Measurements from ENCODE around the gene ASS1. TPM values are rescaled to one million over a fixed set of nuclear protein-coding genes. Genes with fewer than 3 reads are reported as not detected.

The ASS1 gene
- total and polyA plus RNA-seq, 2 of the 13 experiments (the other 11 are each of a cell fraction or from before 2014, with no cell fraction given), result 77.6 to 122 TPM

DNA sequence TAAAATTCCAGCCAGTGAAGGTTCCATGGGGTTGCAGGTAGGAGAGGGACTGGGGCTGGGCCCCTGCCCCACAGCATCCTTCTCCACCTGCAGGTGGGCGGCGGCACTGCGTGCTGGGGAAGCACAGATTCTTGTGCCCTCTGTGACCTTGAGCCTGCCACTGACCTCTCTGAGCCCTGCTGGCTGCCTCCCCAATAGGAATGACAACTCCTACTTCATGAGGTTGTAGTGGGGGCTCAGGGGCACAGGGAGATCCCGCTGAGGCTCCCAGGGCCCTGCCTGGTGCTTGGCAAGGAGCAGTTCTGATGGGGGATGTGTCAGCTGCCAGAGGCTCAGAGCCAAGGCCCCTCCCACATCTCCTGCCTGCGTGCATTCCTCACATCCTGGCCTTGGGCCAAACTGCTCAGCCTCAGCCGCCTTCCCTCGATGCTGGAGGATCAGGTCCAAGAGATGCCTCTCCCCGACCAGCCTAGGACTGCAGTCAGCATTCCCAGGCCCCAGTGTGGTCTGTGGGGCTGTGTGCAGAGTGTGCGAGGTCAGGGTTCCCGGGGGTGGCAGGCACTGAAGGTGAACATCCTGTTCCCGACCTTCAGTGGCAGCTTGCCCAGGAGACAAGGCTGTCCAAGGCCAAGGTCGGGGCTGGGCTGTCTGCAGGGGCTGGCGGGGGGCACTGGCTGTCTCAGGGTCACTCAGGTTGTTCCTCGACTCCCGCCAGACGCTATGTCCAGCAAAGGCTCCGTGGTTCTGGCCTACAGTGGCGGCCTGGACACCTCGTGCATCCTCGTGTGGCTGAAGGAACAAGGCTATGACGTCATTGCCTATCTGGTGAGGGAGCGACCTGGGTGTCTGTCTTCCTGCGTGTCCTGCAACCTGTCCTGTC, 7.0 kb downstream of the ASS1 start (continued):
- TF ChIP-seq, protein P1, sequence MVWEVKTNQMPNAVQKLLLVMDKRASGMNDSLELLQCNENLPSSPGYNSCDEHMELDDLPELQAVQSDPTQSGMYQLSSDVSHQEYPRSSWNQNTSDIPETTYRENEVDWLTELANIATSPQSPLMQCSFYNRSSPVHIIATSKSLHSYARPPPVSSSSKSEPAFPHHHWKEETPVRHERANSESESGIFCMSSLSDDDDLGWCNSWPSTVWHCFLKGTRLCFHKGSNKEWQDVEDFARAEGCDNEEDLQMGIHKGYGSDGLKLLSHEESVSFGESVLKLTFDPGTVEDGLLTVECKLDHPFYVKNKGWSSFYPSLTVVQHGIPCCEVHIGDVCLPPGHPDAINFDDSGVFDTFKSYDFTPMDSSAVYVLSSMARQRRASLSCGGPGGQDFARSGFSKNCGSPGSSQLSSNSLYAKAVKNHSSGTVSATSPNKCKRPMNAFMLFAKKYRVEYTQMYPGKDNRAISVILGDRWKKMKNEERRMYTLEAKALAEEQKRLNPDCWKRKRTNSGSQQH (CRISPR knock-in tag; IDR thresholded peaks at IDR 0.05; ENCODE audit: low read depth), result 0 out of 2 replicates have a peak, but pooled peaks have one; percentile 39
- TF ChIP-seq, protein P2, sequence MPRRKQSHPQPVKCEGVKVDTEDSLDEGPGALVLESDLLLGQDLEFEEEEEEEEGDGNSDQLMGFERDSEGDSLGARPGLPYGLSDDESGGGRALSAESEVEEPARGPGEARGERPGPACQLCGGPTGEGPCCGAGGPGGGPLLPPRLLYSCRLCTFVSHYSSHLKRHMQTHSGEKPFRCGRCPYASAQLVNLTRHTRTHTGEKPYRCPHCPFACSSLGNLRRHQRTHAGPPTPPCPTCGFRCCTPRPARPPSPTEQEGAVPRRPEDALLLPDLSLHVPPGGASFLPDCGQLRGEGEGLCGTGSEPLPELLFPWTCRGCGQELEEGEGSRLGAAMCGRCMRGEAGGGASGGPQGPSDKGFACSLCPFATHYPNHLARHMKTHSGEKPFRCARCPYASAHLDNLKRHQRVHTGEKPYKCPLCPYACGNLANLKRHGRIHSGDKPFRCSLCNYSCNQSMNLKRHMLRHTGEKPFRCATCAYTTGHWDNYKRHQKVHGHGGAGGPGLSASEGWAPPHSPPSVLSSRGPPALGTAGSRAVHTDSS (CRISPR knock-in tag; conservative IDR thresholded peaks at IDR 0.05), result no peak
- no peak for TF ChIP-seq JUN (CRISPR knock-in tag; IDR thresholded peaks at IDR 0.05)
- TF ChIP-seq ZFP62 (CRISPR knock-in tag; IDR thresholded peaks at IDR 0.05), result no peak
- TF ChIP-seq CCAR2 (optimal IDR thresholded peaks at IDR 0.05; ENCODE audit: low read depth, low read length), result no peak
- TF ChIP-seq, protein P3, sequence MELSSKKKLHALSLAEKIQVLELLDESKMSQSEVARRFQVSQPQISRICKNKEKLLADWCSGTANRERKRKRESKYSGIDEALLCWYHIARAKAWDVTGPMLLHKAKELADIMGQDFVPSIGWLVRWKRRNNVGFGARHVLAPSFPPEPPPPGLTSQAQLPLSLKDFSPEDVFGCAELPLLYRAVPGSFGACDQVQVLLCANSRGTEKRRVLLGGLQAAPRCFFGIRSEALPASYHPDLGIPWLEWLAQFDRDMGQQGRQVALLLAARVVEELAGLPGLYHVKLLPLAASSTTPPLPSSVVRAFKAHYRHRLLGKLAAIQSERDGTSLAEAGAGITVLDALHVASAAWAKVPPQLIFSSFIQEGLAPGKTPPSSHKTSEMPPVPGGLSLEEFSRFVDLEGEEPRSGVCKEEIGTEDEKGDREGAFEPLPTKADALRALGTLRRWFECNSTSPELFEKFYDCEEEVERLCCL (CRISPR knock-in tag; IDR thresholded peaks at IDR 0.05; ENCODE audit: borderline replicate concordance), result no peak
- TF ChIP-seq ZMYM4 (CRISPR knock-in tag; IDR thresholded peaks at IDR 0.05), result no peak
- no peak for TF ChIP-seq ZSCAN9 (CRISPR knock-in tag; IDR thresholded peaks at IDR 0.05; ENCODE audit: borderline replicate concordance)
- no peak for TF ChIP-seq CAMTA2 (CRISPR knock-in tag; IDR thresholded peaks at IDR 0.05; ENCODE audit: borderline replicate concordance)
- TF ChIP-seq ADNP (CRISPR knock-in tag; IDR thresholded peaks at IDR 0.05), result no peak
- no peak for TF ChIP-seq ZFP36L2 (CRISPR knock-in tag; IDR thresholded peaks at IDR 0.05)
- TF ChIP-seq, protein P4, sequence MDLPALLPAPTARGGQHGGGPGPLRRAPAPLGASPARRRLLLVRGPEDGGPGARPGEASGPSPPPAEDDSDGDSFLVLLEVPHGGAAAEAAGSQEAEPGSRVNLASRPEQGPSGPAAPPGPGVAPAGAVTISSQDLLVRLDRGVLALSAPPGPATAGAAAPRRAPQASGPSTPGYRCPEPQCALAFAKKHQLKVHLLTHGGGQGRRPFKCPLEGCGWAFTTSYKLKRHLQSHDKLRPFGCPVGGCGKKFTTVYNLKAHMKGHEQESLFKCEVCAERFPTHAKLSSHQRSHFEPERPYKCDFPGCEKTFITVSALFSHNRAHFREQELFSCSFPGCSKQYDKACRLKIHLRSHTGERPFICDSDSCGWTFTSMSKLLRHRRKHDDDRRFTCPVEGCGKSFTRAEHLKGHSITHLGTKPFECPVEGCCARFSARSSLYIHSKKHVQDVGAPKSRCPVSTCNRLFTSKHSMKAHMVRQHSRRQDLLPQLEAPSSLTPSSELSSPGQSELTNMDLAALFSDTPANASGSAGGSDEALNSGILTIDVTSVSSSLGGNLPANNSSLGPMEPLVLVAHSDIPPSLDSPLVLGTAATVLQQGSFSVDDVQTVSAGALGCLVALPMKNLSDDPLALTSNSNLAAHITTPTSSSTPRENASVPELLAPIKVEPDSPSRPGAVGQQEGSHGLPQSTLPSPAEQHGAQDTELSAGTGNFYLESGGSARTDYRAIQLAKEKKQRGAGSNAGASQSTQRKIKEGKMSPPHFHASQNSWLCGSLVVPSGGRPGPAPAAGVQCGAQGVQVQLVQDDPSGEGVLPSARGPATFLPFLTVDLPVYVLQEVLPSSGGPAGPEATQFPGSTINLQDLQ (CRISPR knock-in tag; IDR thresholded peaks at IDR 0.05), result no peak
- TF ChIP-seq GPBP1L1 (CRISPR knock-in tag; IDR thresholded peaks at IDR 0.05), result no peak
- no peak for TF ChIP-seq TBP (CRISPR knock-in tag; IDR thresholded peaks at IDR 0.05)
- TF ChIP-seq SMARCE1 (IDR thresholded peaks at IDR 0.05; ENCODE audit: borderline replicate concordance), result no peak
- TF ChIP-seq REL (CRISPR knock-in tag; conservative IDR thresholded peaks at IDR 0.05), result no peak
- peak; percentile 57; the same call in 1 of the 2 replicates for TF ChIP-seq RAD21 (CRISPR knock-in tag; IDR thresholded peaks at IDR 0.05)
- TF ChIP-seq ZNF790 (CRISPR knock-in tag; IDR thresholded peaks at IDR 0.05; ENCODE audit: borderline replicate concordance), result no peak
- TF ChIP-seq ZNF367 (CRISPR knock-in tag; IDR thresholded peaks at IDR 0.05; ENCODE audit: borderline replicate concordance), result no peak
- TF ChIP-seq RARA (CRISPR knock-in tag; IDR thresholded peaks at IDR 0.05), result peak; percentile 90
- no peak for TF ChIP-seq HMG20B (CRISPR knock-in tag; conservative IDR thresholded peaks at IDR 0.05)

Measured in HepG2 (cell line).